ENCODE measurements around the gene PTPRM.

The PTPRM gene

GRCh38 chr18:7668392-7668791, 101.3 kb downstream of the PTPRM start:
- no peak for DNase-seq (ENCODE audit: low spot score)

- no peak for DNase-seq (ENCODE audit: low spot score)
Observed at GRCh38 chr18:7669361-7669760, 102.2 kb downstream of the PTPRM start.

DNA sequence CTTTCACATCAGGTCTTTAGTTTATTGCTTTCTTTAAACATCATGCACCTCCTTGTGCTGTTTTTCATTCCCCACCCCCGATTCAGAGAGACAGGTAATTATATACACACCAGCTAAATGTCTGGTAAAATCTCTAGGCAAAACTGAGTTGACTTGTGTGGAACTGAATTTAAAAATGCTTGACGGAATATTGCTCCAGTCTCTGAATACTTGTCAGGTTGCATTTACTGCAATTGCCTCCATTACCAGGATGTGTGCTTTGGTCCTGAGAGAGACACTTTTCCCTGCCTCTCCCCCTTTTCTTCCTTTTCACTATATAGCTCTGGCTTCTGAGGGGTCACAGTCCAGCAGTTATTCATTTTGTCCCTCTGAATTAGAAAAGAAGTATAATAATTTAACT, 104.0 kb downstream of the PTPRM start:
- DNase-seq (ENCODE audit: low spot score): no peak

- DNase-seq (ENCODE audit: low spot score): no peak
Observed at GRCh38 chr18:7676253-7676873, 109.2 kb downstream of the PTPRM start.

DNA sequence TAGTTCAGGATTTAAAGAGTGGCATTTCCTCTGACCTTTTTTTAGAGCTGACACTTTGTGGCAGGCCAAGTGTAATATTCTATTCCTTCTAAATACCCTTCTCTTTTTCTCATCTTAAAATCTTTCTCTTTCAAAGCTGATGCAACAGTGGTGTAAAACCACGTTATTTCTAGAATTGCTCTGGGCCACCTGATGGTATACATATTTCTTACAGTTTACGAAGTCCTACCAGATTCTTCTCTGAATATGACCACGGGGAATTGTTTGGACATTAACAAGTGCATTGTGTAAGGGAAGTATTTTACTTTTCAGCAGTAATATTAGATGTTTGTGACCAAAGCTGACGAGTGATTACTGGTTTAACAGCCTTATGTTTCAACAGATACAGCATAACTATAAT, 109.9 kb downstream of the PTPRM start:
- DNase-seq (ENCODE audit: low spot score): no peak

- no peak for DNase-seq (ENCODE audit: low spot score)
Observed at GRCh38 chr18:7677424-7677823, 110.3 kb downstream of the PTPRM start.

GRCh38 chr18:7678389-7678788, 111.3 kb downstream of the PTPRM start:
- DNase-seq (ENCODE audit: low spot score): no peak

DNA sequence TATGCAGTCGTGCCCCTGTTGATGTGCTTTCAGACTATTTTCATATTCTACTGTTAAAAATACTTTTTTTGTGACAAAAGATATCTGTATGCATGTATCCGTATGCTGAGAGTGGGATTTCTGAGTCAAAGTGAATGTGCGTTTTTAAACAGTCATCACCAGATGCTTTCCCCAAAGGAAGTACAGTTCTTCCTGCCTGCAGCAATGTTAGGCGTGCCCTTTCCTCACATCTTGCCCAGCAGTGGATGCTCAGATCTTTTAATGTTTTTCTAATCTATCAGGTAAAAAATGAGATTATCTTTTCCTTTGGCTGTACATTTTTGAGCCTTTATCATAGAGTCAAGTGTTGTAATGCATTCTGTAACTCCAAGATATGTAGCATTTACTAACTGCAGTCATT, 111.7 kb downstream of the PTPRM start:
- no peak for DNase-seq (ENCODE audit: low spot score)

DNA sequence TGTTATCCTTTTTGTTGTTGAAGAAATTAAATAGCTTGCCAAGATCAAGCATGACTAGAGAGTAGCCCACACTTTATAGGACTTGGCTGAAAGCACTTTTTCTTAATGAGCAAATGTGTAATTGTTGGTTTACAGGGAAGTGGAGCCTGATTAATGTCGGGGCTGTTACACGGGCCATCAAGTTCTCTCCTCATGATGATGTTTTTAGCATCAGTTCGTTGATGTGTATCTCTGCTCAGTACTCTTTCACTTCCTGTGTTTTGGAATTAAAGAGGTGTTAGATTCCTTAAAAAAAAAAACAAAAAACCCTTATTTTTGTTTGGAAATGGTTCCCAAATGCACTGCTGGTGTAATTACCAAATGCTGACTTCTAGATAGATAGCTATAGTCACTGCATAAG, 114.2 kb downstream of the PTPRM start:
- DNase-seq (ENCODE audit: low spot score): no peak

DNA sequence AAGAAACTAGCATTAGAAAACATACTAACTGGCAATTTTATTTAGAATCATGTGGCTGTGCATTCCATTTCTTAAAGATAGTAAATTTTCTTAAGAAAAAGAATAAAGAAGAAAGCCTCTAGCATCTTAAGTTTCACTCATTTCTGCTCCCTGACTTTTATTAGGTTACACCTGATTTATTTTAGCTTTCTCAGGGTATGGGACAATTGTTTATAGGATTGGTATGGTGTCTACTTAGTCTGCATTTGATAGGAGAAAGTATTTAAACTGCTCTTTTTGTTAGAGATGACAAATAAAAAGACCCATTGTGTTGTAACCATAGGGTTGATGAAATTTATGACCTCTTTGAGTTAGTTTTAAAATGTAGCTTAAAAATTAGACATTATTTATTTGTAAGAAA, 115.2 kb downstream of the PTPRM start:
- no peak for DNase-seq (ENCODE audit: low spot score)

GRCh38 chr18:7683753-7684152, 116.6 kb downstream of the PTPRM start:
- no peak for DNase-seq (ENCODE audit: low spot score)

DNA sequence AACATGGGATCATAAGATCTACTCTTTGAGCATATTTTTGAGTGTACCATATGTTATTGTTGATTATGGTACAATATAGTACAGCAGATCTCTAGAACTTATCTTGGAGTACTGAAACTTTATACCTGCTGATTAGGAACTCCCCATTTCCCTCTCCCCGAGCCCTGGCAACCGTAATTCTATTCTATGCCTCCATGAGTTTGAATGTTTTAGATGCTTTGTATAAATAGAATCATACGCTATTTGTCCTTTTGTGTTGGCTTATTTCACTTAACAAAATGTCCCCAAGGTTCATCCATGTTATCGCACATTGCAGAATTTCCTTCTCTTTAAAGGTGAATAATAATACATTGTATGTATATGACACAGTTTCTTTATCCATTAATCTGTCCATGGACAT, 117.2 kb downstream of the PTPRM start:
- DNase-seq (ENCODE audit: low spot score): no peak

DNA sequence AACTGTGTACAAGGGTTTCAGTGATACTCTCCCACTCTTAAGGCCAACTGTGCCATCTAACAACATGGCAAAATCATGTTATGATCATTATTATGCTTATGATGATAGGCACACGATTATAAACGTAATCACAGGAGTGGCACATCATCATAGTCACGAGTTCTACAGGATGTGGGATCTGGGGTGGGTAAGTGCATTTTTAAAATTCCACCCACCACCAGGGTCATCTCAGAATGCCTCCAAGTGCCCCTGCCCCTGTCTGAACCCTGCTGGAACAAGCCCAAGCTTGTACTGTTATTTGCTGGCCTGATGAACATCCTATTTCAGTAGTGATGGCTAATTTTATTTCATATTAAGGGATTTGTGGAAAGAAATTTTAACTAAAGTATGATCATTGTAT, 117.8 kb downstream of the PTPRM start:
- DNase-seq (ENCODE audit: low spot score): no peak

DNA sequence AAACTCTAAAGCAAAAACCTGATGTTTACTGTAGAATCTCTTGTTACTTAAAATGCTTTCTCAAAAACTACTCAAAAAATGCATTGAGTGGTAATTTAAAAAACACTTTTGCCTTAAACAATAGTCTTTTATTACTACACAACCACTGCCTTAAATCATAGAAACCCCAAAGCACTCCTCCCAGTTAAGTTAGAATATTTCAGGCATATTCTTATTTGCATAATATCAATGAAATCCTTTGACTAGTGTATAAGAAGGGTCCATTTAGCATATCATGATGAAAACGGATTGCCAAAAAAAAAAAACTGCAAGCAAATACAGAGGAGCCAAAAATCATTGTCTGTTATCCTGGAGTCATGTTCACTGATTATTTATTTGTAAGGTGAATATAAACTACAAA, 119.2 kb downstream of the PTPRM start:
- DNase-seq (ENCODE audit: low spot score): no peak

DNA sequence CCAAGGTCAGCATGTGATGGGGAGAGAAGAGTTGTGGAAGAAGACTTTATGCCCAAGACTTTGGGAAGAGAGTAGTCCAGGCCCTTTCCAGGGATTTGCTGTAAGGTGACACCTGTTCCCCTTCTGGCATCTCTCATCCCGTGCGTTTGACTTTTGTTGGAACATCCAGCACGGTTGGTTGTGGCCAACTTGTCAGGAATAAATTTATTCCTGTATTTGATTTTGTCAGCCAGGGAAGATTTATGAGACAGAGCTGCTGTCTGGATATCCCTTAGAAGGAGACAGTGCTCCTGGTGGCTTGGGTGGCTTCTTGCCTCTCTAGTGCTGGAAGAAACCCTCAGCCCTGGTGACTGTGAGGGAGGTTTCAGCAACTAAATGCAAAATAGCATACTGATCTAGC, 121.5 kb downstream of the PTPRM start:
- DNase-seq (ENCODE audit: low spot score): no peak

- DNase-seq (ENCODE audit: low spot score): no peak
Observed at GRCh38 chr18:7691206-7691605, 124.1 kb downstream of the PTPRM start.

GRCh38 chr18:7696780-7697179, 129.7 kb downstream of the PTPRM start:
- DNase-seq (ENCODE audit: low spot score): no peak

GRCh38 chr18:7697306-7697705, 130.2 kb downstream of the PTPRM start:
- no peak for DNase-seq (ENCODE audit: low spot score)

DNA sequence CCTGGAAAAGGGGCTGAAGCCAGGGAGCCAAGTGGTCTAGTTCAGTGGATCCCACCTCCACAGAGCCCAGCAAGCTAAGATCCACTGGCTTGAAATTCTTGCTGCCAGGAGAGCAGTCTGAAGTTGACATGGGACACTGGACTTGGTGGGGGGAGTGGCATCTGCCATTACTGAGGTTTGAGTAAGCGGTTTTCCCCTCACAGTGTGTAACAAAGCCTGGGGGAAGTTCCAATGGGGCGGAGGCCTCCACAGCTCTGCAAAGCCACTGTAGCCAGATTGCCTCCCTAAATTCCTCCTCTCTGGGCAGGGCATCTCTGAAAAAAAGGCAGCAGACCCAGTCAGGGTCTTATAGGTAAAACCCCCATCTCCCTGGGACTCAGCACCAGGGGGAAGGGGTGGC, 144.4 kb downstream of the PTPRM start:
- no peak for DNase-seq (ENCODE audit: low spot score)

- DNase-seq (ENCODE audit: low spot score): no peak
Observed at GRCh38 chr18:7720395-7720794, 153.3 kb downstream of the PTPRM start.

DNA sequence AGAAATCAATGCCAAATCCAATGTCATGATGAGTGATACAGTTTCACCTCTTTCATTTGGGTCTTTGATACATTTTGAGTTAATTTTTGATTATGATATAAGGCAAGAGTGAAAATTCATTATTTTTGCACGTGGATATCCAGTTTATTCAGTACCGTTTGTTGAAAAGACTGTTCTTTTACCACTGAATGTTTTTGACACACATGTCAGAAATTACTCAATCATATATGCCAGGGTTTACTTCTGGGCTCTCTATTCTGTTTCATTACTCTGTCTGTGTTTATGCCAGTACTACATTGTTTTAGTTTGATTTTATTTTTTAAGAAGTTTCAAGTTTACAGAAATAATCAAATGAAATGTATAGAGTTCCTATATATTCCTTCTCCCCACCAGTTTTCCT, 154.4 kb downstream of the PTPRM start:
- DNase-seq (ENCODE audit: low spot score): no peak

GRCh38 chr18:7722955-7723354, 155.8 kb downstream of the PTPRM start:
- no peak for DNase-seq (ENCODE audit: low spot score)

- no peak for DNase-seq (ENCODE audit: low spot score)
Observed at GRCh38 chr18:7723558-7723957, 156.4 kb downstream of the PTPRM start.

- DNase-seq (ENCODE audit: low spot score): no peak
Observed at GRCh38 chr18:7725473-7725872, 158.4 kb downstream of the PTPRM start.

- DNase-seq (ENCODE audit: low spot score): no peak
Observed at GRCh38 chr18:7725897-7726296, 158.8 kb downstream of the PTPRM start.
